ENCODE measurements around the gene ALDH1A1.

Gene ALDH1A1

DNA sequence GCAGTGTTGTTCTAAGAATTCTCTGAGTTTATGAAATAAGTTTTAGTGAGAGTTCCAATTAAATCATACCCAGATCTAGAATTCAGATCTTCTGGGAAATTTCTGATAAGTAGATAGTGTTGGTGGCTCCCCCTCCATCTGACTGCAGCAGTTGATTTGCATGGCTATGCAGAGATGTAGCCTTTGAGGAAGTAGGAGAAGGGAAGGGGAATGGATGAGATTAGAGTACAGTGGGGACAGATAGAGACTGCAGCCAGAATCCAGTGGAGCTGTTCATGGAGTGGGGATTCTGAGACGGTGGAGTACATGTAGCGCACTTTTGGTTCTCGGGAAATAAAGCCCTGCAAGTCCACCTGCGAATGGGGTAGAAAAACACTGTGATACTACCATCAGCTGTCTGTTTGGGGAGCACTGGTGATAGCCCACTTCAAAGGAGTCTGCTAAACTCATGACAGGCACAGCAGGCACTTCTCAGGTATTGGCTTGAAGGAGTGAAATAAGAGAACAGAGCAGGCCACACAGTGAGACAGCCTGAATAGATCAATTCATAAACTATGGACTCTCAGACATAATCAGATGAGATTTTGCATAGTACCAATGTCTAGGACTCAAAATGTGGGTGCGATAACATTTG lies 96.8 kb downstream of the ALDH1A1 start:
- no peak for DNase-seq (ENCODE audit: low spot score)

DNA sequence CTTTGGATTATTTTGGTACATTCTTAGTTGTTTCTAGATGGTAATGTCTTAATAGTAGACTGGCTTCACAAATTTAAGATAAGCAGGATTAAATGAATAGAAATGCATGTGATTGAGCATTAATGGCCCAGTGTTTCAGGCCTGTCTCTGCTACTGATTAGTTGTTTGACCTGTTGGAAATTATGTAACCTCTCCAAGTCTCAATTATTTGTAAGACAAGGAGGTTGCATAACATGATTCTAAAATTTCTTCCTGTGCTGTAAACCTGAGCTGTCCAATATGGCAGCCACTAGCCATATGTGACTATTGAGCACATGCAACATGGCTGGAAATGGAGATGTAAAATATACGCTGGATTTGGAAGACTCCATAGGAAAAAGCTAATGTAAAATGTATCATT lies 97.5 kb downstream of the ALDH1A1 start:
- DNase-seq (ENCODE audit: low spot score): no peak
